SK-N-SH treated with all-trans-retinoic acid at 6 μM for 48 hours (cell line): ENCODE data around the gene SPDL1.

Experiments used
- ATAC-seq: fragments of 200-7000 bp; cut with Tn5 transposase; 3 replicates; pipeline ENCODE4 v1.9.1; 2020; ENCODE audit warnings: mild to moderate bottlenecking, moderate library complexity
- ARNTL ChIP-seq: fragments of 450-650 bp; formaldehyde crosslinking; IDR thresholded peaks from 2 replicates; pipeline ENCODE4 v1.5.0; 2020; ENCODE audit warnings: low read depth, mild to moderate bottlenecking, moderate library complexity, borderline replicate concordance
- BACH2 ChIP-seq: fragments of 250-450 bp; sonication (Bioruptor Pico); IDR thresholded peaks from 2 replicates; pipeline ENCODE4 v1.9.0; 2021; ENCODE audit warnings: mild to moderate bottlenecking, borderline replicate concordance
- CSDC2 ChIP-seq: fragments of 250-450 bp; sonication (Bioruptor Pico); IDR thresholded peaks from 2 replicates; pipeline ENCODE4 v1.5.0; 2020; ENCODE audit warnings: mild to moderate bottlenecking, moderate library complexity
- ESRRG ChIP-seq: fragments of 250-450 bp; sonication (Bioruptor Pico); IDR thresholded peaks from 2 replicates; pipeline ENCODE4 v1.6.1; 2021; ENCODE audit warnings: mild to moderate bottlenecking
- ISL1 ChIP-seq: fragments of 250-450 bp; sonication (Bioruptor Pico); IDR thresholded peaks from 2 replicates; pipeline ENCODE4 v2.1.2; 2022; ENCODE audit warnings: mild to moderate bottlenecking, moderate library complexity
- OSR1 ChIP-seq: fragments of 250-450 bp; sonication (Bioruptor Pico); IDR thresholded peaks from 2 replicates; pipeline ENCODE4 v1.8.0; 2022; ENCODE audit warnings: moderate library complexity, mild to moderate bottlenecking, inconsistent platforms
- PPARA ChIP-seq: fragments of 250-450 bp; sonication (Bioruptor Pico); IDR thresholded peaks from 2 replicates; pipeline ENCODE4 v1.5.0; 2020; ENCODE audit warnings: mild to moderate bottlenecking, borderline replicate concordance
- RARB ChIP-seq: fragments of 250-450 bp; sonication (Bioruptor Pico); IDR thresholded peaks from 2 replicates; pipeline ENCODE4 v1.8.0; 2021; ENCODE audit warnings: mild to moderate bottlenecking, moderate library complexity
- TCF4 ChIP-seq: fragments of 250-450 bp; sonication (Bioruptor Pico); IDR thresholded peaks from 2 replicates; pipeline ENCODE4 v1.8.0; 2021; ENCODE audit warnings: mild to moderate bottlenecking, moderate library complexity, borderline replicate concordance
- ZC3H10 ChIP-seq: fragments of 250-450 bp; sonication (Bioruptor Pico); IDR thresholded peaks from 2 replicates; pipeline ENCODE4 v1.5.1; 2021; ENCODE audit warnings: mild to moderate bottlenecking, moderate library complexity
- ZFP3 ChIP-seq: fragments of 250-450 bp; sonication (Bioruptor Pico); IDR thresholded peaks from 2 replicates; pipeline ENCODE4 v1.5.0; 2020; ENCODE audit warnings: mild to moderate bottlenecking, moderate library complexity
- ZFP30 ChIP-seq: fragments of 450-650 bp; formaldehyde crosslinking; IDR thresholded peaks from 2 replicates; pipeline ENCODE4 v1.5.0; 2022; ENCODE audit warnings: mild to moderate bottlenecking, moderate library complexity
- ZNF565 ChIP-seq: fragments of 450-650 bp; formaldehyde crosslinking; conservative IDR thresholded peaks from 2 replicates; pipeline ENCODE4 v1.5.0; 2020; ENCODE audit warnings: low read depth, mild to moderate bottlenecking, moderate library complexity
- ZNF70 ChIP-seq: fragments of 450-650 bp; formaldehyde crosslinking; IDR thresholded peaks from 2 replicates; pipeline ENCODE4 v1.5.0; 2020; ENCODE audit warnings: mild to moderate bottlenecking, moderate library complexity
- ZNF8 ChIP-seq: fragments of 450-650 bp; formaldehyde crosslinking; IDR thresholded peaks from 2 replicates; pipeline ENCODE4 v1.5.0; 2020; ENCODE audit warnings: mild to moderate bottlenecking, moderate library complexity
- TF ChIP-seq, protein P1 (sequence below): fragments of 250-450 bp; sonication (Bioruptor Pico); IDR thresholded peaks from 2 replicates; pipeline ENCODE4 v1.5.1; 2020; ENCODE audit warnings: low read depth, mild to moderate bottlenecking, moderate library complexity
- TF ChIP-seq, protein P2 (sequence below): fragments of 250-450 bp; sonication (Bioruptor Pico); IDR thresholded peaks from 2 replicates; pipeline ENCODE4 v1.8.0; 2021; ENCODE audit warnings: low read depth, mild to moderate bottlenecking, moderate library complexity, borderline replicate concordance
- TF ChIP-seq, protein P3 (sequence below): fragments of 250-450 bp; sonication (Bioruptor Pico); IDR thresholded peaks from 2 replicates; pipeline ENCODE4 v1.8.0; 2020; ENCODE audit warnings: mild to moderate bottlenecking, moderate library complexity, borderline replicate concordance
- TF ChIP-seq, protein P4 (sequence below): fragments of 250-450 bp; sonication (Bioruptor Pico); IDR thresholded peaks from 2 replicates; pipeline ENCODE4 v1.5.1; 2021; ENCODE audit warnings: mild to moderate bottlenecking, moderate library complexity

Gene SPDL1, protein sequence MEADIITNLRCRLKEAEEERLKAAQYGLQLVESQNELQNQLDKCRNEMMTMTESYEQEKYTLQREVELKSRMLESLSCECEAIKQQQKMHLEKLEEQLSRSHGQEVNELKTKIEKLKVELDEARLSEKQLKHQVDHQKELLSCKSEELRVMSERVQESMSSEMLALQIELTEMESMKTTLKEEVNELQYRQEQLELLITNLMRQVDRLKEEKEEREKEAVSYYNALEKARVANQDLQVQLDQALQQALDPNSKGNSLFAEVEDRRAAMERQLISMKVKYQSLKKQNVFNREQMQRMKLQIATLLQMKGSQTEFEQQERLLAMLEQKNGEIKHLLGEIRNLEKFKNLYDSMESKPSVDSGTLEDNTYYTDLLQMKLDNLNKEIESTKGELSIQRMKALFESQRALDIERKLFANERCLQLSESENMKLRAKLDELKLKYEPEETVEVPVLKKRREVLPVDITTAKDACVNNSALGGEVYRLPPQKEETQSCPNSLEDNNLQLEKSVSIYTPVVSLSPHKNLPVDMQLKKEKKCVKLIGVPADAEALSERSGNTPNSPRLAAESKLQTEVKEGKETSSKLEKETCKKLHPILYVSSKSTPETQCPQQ

DNA sequence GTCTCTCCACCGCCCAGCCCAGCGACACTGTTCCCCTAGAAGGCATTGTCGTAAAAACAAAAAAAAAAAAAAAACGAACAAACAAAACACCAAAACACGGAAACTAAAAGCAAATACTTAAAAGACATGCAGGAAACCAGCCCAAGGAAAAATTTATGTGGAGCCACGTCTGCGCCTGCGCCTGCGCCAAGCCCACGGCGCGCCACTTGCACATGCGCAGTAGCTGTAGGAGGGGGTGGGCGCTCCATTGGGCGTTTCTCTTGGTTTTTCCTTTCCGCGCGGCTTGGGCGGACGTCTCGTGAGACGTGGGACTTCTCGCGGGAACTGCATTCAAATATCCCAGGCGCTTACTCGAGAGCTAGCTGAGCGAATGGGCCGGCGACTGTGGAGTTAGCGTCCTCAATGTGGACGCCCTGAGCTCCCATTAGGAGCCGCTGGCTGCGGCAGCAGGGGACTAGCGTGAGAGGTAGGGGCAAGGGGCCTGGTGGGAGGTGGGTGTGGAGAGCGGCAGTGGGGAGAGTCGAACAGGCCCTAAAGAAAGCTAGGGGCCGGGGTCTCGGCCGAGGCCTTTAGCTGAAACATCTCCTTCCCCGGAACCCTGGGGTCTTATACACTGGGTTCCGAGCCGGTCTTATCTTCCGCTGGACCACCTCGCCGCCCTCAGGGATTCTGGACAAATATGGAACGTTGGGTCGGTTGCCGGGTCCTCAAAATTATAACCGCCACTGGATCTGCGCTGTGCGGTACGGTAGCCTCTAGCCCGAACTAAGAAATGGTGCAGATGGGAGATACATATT is at the start of gene SPDL1:
TSS of gene SPDL1 (plus strand) at position 350 of the 797 bp plus-strand sequence. CDS start 4,644 bp downstream, outside the sequence.
- ATAC-seq = peak; percentile 91
- TF ChIP-seq ZFP3 (CRISPR knock-in tag) = no peak
- TF ChIP-seq CSDC2 (CRISPR knock-in tag) = no peak
- no peak for TF ChIP-seq ISL1 (CRISPR knock-in tag)
- TF ChIP-seq RARB (CRISPR knock-in tag) = no peak
- no peak for TF ChIP-seq ZC3H10 (CRISPR knock-in tag)
- TF ChIP-seq TCF4 = no peak
- no peak for TF ChIP-seq OSR1
- no peak for TF ChIP-seq BACH2 (CRISPR knock-in tag)
- TF ChIP-seq ARNTL (CRISPR knock-in tag) = no peak
- TF ChIP-seq, protein P1, sequence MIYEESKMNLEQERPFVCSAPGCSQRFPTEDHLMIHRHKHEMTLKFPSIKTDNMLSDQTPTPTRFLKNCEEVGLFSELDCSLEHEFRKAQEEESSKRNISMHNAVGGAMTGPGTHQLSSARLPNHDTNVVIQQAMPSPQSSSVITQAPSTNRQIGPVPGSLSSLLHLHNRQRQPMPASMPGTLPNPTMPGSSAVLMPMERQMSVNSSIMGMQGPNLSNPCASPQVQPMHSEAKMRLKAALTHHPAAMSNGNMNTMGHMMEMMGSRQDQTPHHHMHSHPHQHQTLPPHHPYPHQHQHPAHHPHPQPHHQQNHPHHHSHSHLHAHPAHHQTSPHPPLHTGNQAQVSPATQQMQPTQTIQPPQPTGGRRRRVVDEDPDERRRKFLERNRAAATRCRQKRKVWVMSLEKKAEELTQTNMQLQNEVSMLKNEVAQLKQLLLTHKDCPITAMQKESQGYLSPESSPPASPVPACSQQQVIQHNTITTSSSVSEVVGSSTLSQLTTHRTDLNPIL = no peak
- no peak for TF ChIP-seq ZNF8 (CRISPR knock-in tag)

DNA sequence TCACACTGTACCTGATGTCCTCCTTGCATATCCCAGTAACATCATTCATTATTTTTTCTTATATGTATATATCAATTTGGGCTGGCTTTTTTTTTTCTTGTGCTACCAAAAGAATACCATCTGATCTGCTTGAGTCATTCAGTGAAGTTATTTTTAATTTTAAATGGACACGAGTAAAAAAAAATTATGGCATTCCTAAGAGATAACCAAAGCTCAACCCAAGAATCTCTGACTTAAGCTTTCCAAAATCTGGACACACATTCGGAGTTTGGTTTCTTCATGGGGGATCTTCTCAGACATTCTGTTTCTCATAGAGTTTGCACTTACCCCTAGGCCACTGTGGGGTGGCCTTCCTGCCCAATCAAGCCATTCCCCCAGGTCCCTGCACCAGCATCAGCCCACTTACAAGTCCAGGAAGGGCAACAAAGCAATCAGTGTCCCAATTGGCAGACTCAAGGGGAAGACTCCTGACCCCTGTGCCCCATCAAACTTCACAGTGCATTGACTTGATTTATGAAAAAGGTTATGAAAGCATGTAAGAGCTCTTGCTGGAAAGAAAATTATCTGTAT is 49.2 kb upstream of the SPDL1 start:
- no peak for ATAC-seq
- TF ChIP-seq, protein P2, sequence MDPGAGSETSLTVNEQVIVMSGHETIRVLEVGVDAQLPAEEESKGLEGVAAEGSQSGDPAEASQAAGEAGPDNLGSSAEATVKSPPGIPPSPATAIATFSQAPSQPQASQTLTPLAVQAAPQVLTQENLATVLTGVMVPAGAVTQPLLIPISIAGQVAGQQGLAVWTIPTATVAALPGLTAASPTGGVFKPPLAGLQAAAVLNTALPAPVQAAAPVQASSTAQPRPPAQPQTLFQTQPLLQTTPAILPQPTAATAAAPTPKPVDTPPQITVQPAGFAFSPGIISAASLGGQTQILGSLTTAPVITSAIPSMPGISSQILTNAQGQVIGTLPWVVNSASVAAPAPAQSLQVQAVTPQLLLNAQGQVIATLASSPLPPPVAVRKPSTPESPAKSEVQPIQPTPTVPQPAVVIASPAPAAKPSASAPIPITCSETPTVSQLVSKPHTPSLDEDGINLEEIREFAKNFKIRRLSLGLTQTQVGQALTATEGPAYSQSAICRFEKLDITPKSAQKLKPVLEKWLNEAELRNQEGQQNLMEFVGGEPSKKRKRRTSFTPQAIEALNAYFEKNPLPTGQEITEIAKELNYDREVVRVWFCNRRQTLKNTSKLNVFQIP = no peak
- TF ChIP-seq, protein P3, sequence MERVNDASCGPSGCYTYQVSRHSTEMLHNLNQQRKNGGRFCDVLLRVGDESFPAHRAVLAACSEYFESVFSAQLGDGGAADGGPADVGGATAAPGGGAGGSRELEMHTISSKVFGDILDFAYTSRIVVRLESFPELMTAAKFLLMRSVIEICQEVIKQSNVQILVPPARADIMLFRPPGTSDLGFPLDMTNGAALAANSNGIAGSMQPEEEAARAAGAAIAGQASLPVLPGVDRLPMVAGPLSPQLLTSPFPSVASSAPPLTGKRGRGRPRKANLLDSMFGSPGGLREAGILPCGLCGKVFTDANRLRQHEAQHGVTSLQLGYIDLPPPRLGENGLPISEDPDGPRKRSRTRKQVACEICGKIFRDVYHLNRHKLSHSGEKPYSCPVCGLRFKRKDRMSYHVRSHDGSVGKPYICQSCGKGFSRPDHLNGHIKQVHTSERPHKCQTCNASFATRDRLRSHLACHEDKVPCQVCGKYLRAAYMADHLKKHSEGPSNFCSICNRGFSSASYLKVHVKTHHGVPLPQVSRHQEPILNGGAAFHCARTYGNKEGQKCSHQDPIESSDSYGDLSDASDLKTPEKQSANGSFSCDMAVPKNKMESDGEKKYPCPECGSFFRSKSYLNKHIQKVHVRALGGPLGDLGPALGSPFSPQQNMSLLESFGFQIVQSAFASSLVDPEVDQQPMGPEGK (CRISPR knock-in tag) = no peak
- TF ChIP-seq, protein P1 = no peak
- no peak for TF ChIP-seq RARB (CRISPR knock-in tag)
- no peak for TF ChIP-seq CSDC2 (CRISPR knock-in tag)

DNA sequence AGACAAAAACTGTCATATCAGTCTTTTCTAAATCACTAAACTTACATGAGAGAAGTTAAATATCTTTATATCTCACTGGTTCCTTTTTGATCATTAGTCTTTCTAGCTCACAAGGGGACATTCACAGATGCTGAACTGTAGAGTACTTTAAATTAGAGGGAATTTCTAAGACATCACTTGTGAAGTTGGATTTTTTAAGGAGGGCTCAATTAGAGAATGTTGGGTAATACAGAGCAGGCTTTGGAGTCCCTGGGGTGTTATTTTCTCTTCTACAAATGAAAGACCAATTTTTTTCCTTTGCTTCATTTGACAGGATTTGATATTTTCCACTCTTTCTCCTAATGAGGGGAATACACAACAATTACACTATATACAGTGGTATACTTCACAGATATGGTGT is 48.6 kb upstream of the SPDL1 start:
- TF ChIP-seq ZNF565 = no peak
- no peak for TF ChIP-seq ZFP3 (CRISPR knock-in tag)
- TF ChIP-seq ZFP30 (CRISPR knock-in tag) = no peak
- no peak for TF ChIP-seq ZC3H10 (CRISPR knock-in tag)
- TF ChIP-seq TCF4 = no peak
- TF ChIP-seq ZNF8 (CRISPR knock-in tag) = no peak
- no peak for TF ChIP-seq OSR1
- TF ChIP-seq PPARA = no peak
- no peak for TF ChIP-seq CSDC2 (CRISPR knock-in tag)
- TF ChIP-seq, protein P2 = no peak
- TF ChIP-seq RARB (CRISPR knock-in tag) = no peak
- no peak for ATAC-seq

DNA sequence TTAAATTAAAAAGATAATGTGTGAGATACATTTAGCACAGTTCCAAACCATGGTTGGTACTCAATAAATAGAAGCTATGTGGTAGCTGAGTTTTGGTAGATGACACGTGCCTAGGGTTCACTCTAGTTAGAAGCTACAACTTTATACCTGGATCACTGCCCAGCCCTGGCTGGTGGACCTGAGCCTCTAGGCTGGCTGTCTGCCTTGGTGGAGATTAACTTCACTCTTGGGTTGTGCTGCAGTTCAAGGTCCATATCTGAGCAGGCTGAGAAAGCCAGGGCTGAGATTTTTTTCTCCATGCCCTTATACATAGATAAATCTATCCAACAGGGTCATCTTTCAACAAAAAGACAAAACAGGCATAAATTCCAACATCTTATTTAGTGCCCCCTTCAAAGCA is 44.6 kb upstream of the SPDL1 start:
- ATAC-seq = no peak
- TF ChIP-seq, protein P1 = no peak
- no peak for TF ChIP-seq ZNF8 (CRISPR knock-in tag)
- no peak for TF ChIP-seq ARNTL (CRISPR knock-in tag)
- no peak for TF ChIP-seq ESRRG (CRISPR knock-in tag)
- TF ChIP-seq, protein P4, sequence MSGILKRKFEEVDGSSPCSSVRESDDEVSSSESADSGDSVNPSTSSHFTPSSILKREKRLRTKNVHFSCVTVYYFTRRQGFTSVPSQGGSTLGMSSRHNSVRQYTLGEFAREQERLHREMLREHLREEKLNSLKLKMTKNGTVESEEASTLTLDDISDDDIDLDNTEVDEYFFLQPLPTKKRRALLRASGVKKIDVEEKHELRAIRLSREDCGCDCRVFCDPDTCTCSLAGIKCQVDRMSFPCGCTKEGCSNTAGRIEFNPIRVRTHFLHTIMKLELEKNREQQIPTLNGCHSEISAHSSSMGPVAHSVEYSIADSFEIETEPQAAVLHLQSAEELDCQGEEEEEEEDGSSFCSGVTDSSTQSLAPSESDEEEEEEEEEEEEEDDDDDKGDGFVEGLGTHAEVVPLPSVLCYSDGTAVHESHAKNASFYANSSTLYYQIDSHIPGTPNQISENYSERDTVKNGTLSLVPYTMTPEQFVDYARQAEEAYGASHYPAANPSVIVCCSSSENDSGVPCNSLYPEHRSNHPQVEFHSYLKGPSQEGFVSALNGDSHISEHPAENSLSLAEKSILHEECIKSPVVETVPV (CRISPR knock-in tag) = no peak
- TF ChIP-seq, protein P3 (CRISPR knock-in tag) = no peak
- no peak for TF ChIP-seq ZNF70 (CRISPR knock-in tag)
- no peak for TF ChIP-seq CSDC2 (CRISPR knock-in tag)
- no peak for TF ChIP-seq ZNF565
- no peak for TF ChIP-seq ISL1 (CRISPR knock-in tag)
- TF ChIP-seq BACH2 (CRISPR knock-in tag) = no peak
